HG02870 (cell line): Measurements from ENCODE around the gene SPACA6.
"Not testable (repeated sequence)": the region's sequence is repeated elsewhere in the genome, so short reads cannot be mapped to it uniquely, and the experiment has no call there.

Experiments
- ATAC-seq: cut with Tn5 transposase; IDR thresholded peaks from one replicate; pipeline ENCODE4 v1.9.1; 2021; ENCODE audit warnings: mild to moderate bottlenecking, moderate library complexity; ENCODE audit not compliant: unreplicated experiment

SPACA6 gene

GRCh38 chr19:51733742-51734522 is 40.8 kb downstream of the SPACA6 start:
- ATAC-seq: no peak

GRCh38 chr19:51735759-51736449 is 42.8 kb downstream of the SPACA6 start:
- ATAC-seq: no peak

- no peak for ATAC-seq
These were observed 44.3 kb downstream of the SPACA6 start for GRCh38 chr19:51737389-51737788.

GRCh38 chr19:51737924-51738323 is 44.8 kb downstream of the SPACA6 start:
- no peak for ATAC-seq

GRCh38 chr19:51738523-51738922 is 45.4 kb downstream of the SPACA6 start:
- not testable (repeated sequence) for ATAC-seq

- no peak for ATAC-seq
These were observed 46.5 kb downstream of the SPACA6 start for GRCh38 chr19:51739466-51740213.

GRCh38 chr19:51740356-51740755 is 47.2 kb downstream of the SPACA6 start:
- no peak for ATAC-seq

GRCh38 chr19:51742789-51743188 is 49.7 kb downstream of the SPACA6 start:
- ATAC-seq: no peak

- ATAC-seq: no peak
These were observed 50.3 kb downstream of the SPACA6 start for GRCh38 chr19:51743405-51743804.

- no peak for ATAC-seq
These were observed 53.6 kb downstream of the SPACA6 start for GRCh38 chr19:51746731-51747130.

GRCh38 chr19:51749979-51750378 is 56.8 kb downstream of the SPACA6 start:
- no peak for ATAC-seq

GRCh38 chr19:51750400-51751094 is 57.4 kb downstream of the SPACA6 start:
- no peak for ATAC-seq

- no peak for ATAC-seq
These were observed 58.5 kb downstream of the SPACA6 start, which contains the start of gene FPR1 for GRCh38 chr19:51751655-51752054. FPR1 (minus strand) TSS chr19:51751878; CDS start chr19:51746994, 4,884 bp downstream.

- no peak for ATAC-seq
These were observed 61.0 kb downstream of the SPACA6 start for GRCh38 chr19:51754109-51754508.

GRCh38 chr19:51754770-51755169 is 61.6 kb downstream of the SPACA6 start:
- ATAC-seq: no peak
